ENCODE measurements around the gene SNX20. TPM values are rescaled to one million over a fixed set of nuclear protein-coding genes. Genes with fewer than 3 reads are reported as not detected.

SNX20 gene
- total and polyA plus RNA-seq, 2 of the 13 experiments (the other 11 are each of a cell fraction or from before 2014, with no cell fraction given) = not detected

GRCh38 chr16:50636753-50637374, 44.2 kb downstream of the SNX20 start (continued):
- TF ChIP-seq SP1 (IDR thresholded peaks at IDR 0.05) = no peak
- TF ChIP-seq SP1 (CRISPR knock-in tag; IDR thresholded peaks at IDR 0.05) = no peak
- TF ChIP-seq NCOR1 (IDR thresholded peaks at IDR 0.05; ENCODE audit: borderline replicate concordance, low read length) = no peak

GRCh38 chr16:50635505-50636392, 45.4 kb downstream of the SNX20 start:
- DNase-seq (ENCODE audit: low spot score) (no peak), ATAC-seq (no peak), FAIRE-seq (no peak)
- Histone ChIP-seq H3K9me3 (ENCODE audit: low read length) (no peaks in the 10 kb centered on the region), H3K4me1 (ENCODE audit: insufficient read depth, low read length) (no peaks in the 10 kb centered on the region), H3K27me3 (ENCODE audit: control insufficient read depth in 1 of 2, insufficient read depth in 2 of 2, low read length in 2 of 2) (no peaks in the 10 kb centered on the region), H3K79me2 (ENCODE audit: insufficient read depth, low read length) (no peaks in the 10 kb centered on the region), H3K9ac (ENCODE audit: insufficient read depth, low read depth, low read length) (no peak overlapping the region), H3K27ac (ENCODE audit: extremely low read length, insufficient read depth, low read length) (no peak overlapping the region), H2AFZ (ENCODE audit: low read length) (no peak overlapping the region), H3K4me2 (ENCODE audit: low read depth, low read length) (no peak overlapping the region), H4K20me1 (ENCODE audit: insufficient read depth, low read length) (peaks cover 36% of the 10 kb centered on the region), H3K36me3 (replicated peaks in 1 of 2; ENCODE audit: control insufficient read depth in 1 of 2, insufficient read depth in 2 of 2, low read length in 2 of 2) (peaks cover 23 to 37% of the 10 kb centered on the region in 2 experiments), H3K4me3 (replicated peaks in 1 of 3; ENCODE audit: insufficient read depth in 1 of 3, low read depth in 2 of 3, low read length in 3 of 3) (no peak overlapping the region)
- POLR2A ChIA-PET = interaction anchor here (1.2 kb wide), 1 partner anchor 30 kb away, joined by 3 read pairs; no protein-coding TSS in a partner anchor
- WGBS (ENCODE audit: low lambda C conversion rate) = 87% methylated on average over 17 of the region's 17 CpGs
- in situ Hi-C loops (cut with HindIII; ENCODE audit: extremely low pct_ligation_motif_present, low pct_unique_long_range_greater_than_20kb) (no loop called here), intact Hi-C loops (cut with micrococcal nuclease; ENCODE audit: unreplicated experiment) (no loop called here)
- no TSS peak for BruUV-seq (replicated peaks)
- CTCF ChIA-PET (ENCODE audit: low intra/inter-chr PET ratio, low total read pairs) = no interaction called here
- 0 out of 2 replicates have a peak, but pooled peaks have one; percentile 17 for TF ChIP-seq ZXDC (CRISPR knock-in tag; IDR thresholded peaks at IDR 0.05)
- TF ChIP-seq NR0B2 (CRISPR knock-in tag; IDR thresholded peaks at IDR 0.05) = no peak
- peak; percentile 90 for TF ChIP-seq AKAP8 (CRISPR knock-in tag; IDR thresholded peaks at IDR 0.05)
- TF ChIP-seq GATA4 (IDR thresholded peaks at IDR 0.05; ENCODE audit: borderline replicate concordance, low read depth) = peak; percentile 31; the same call in 1 of the 2 replicates
- peak; percentile 70 for TF ChIP-seq POLR2G (IDR thresholded peaks at IDR 0.05; ENCODE audit: low read depth, low read length)
- 0 out of 2 replicates have a peak, but pooled peaks have one; percentile 56 for TF ChIP-seq ZC3H13 (CRISPR knock-in tag; IDR thresholded peaks at IDR 0.05)
- peak; percentile 46; the same call in 1 of the 2 replicates for TF ChIP-seq ZFP91 (CRISPR knock-in tag; IDR thresholded peaks at IDR 0.05; ENCODE audit: borderline replicate concordance)
- TF ChIP-seq LBX2 (CRISPR knock-in tag; IDR thresholded peaks at IDR 0.05; ENCODE audit: borderline replicate concordance) = no peak
- TF ChIP-seq USF2 (IDR thresholded peaks at IDR 0.05; ENCODE audit: low read depth, low read length) = no peak
- no peak for TF ChIP-seq USF2 (CRISPR knock-in tag; IDR thresholded peaks at IDR 0.05; ENCODE audit: borderline replicate concordance)

All from HepG2 (cell line).